ENCODE data around the gene ERBB4. TPM values are rescaled to one million over a fixed set of nuclear protein-coding genes. Genes with fewer than 3 reads are reported as not detected.

Gene ERBB4
- polyA plus RNA-seq, 1 experiment: not detected

DNA sequence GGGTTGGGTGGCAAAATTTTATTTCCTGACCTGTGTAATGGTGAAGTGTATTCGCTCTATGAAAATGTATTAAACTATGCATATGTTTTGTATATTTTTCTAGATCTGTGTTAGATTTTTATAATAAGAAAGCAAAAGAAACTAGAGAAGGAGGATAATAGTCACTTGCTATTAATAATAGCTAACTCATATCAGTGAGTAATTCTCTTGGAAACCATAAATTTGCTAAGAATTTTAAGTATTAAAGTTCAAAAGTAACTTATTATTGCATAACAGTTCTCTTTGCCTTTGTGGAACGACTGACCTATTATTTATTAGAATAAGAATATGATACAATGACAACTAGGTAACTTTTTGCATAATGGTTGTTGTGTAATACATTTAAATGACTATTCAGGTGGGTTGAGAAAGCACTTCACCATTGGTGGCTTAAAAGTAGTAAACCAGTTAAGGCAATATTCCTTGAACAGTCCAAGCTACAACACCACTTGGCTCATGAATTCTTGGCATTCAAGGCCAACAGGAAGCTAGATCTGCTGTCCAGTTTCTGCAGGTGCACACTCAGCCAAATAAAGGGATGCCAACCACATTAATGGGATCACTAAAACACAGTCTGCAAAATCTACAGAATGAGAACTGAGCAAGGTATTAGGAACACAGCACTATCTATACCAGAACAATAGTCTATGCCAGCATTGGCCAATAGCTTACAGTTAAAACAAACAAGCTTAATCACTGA is 1060.9 kb downstream of the ERBB4 start:
- no peak overlapping the region for H3K27ac ChIP-seq (ENCODE audit: low read depth, low read length)
- no peak for TF ChIP-seq CTCF (IDR thresholded peaks at IDR 0.05; ENCODE audit: low read depth, low read length)
- H3K4me3 ChIP-seq (ENCODE audit: low read depth, low read length): no peak overlapping the region
- H3K27me3 ChIP-seq (ENCODE audit: control insufficient read depth, insufficient read depth, low read length): no peaks in the 10 kb centered on the region
- ChIA-PET CTCF (no interaction called here), POLR2A (no interaction called here)
- no peak for DNase-seq (ENCODE audit: low read depth, low spot score)
- no peaks in the 10 kb centered on the region; the same call in 1 of the 2 replicates for H3K9me3 ChIP-seq (ENCODE audit: control insufficient read depth, insufficient read depth, low read length)

- no peak for TF ChIP-seq CTCF (IDR thresholded peaks at IDR 0.05; ENCODE audit: low read depth, low read length)
- no peaks in the 10 kb centered on the region for H3K27me3 ChIP-seq (ENCODE audit: control insufficient read depth, insufficient read depth, low read length)
- H3K27ac ChIP-seq (ENCODE audit: low read depth, low read length): no peak overlapping the region
- DNase-seq (ENCODE audit: low read depth, low spot score): no peak
- no peaks in the 10 kb centered on the region for H3K9me3 ChIP-seq (ENCODE audit: control insufficient read depth, insufficient read depth, low read length)
- H3K4me3 ChIP-seq (ENCODE audit: low read depth, low read length): no peak overlapping the region
- CTCF ChIA-PET: interaction anchor here (1.3 kb wide), 1 partner anchor 18 kb away, joined by 3 read pairs; no protein-coding TSS in a partner anchor
- POLR2A ChIA-PET: no interaction called here
These were observed 1065.5 kb downstream of the ERBB4 start for GRCh38 chr2:211473116-211473515.

GRCh38 chr2:211469664-211470059 is 1068.9 kb downstream of the ERBB4 start:
- no peak for DNase-seq (ENCODE audit: low read depth, low spot score)
- no peak for TF ChIP-seq CTCF (IDR thresholded peaks at IDR 0.05; ENCODE audit: low read depth, low read length)
- Histone ChIP-seq H3K4me3 (ENCODE audit: low read depth, low read length) (no peak overlapping the region), H3K9me3 (ENCODE audit: control insufficient read depth, insufficient read depth, low read length) (no peaks in the 10 kb centered on the region), H3K27ac (ENCODE audit: low read depth, low read length) (no peak overlapping the region), H3K27me3 (ENCODE audit: control insufficient read depth, insufficient read depth, low read length) (no peaks in the 10 kb centered on the region)
- ChIA-PET POLR2A (no interaction called here), CTCF (no interaction called here)

- TF ChIP-seq CTCF (IDR thresholded peaks at IDR 0.05; ENCODE audit: low read depth, low read length): no peak
- DNase-seq (ENCODE audit: low read depth, low spot score): no peak
- CTCF ChIA-PET: no interaction called here
- Histone ChIP-seq H3K9me3 (ENCODE audit: control insufficient read depth, insufficient read depth, low read length) (no peaks in the 10 kb centered on the region), H3K4me3 (ENCODE audit: low read depth, low read length) (no peak overlapping the region), H3K27ac (ENCODE audit: low read depth, low read length) (no peak overlapping the region), H3K27me3 (ENCODE audit: control insufficient read depth, insufficient read depth, low read length) (no peaks in the 10 kb centered on the region)
- POLR2A ChIA-PET: no interaction called here
These were observed 1069.5 kb downstream of the ERBB4 start for GRCh38 chr2:211468877-211469663.

GRCh38 chr2:211468217-211468616 is 1070.4 kb downstream of the ERBB4 start:
- H3K27me3 ChIP-seq (ENCODE audit: control insufficient read depth, insufficient read depth, low read length): no peaks in the 10 kb centered on the region
- ChIA-PET POLR2A (no interaction called here), CTCF (no interaction called here)
- no peak overlapping the region for H3K27ac ChIP-seq (ENCODE audit: low read depth, low read length)
- H3K9me3 ChIP-seq (ENCODE audit: control insufficient read depth, insufficient read depth, low read length): no peaks in the 10 kb centered on the region
- TF ChIP-seq CTCF (IDR thresholded peaks at IDR 0.05; ENCODE audit: low read depth, low read length): no peak
- no peak overlapping the region for H3K4me3 ChIP-seq (ENCODE audit: low read depth, low read length)
- DNase-seq (ENCODE audit: low read depth, low spot score): no peak
